C4-2B (cell line): ENCODE data around the gene PCSK6.

Source experiments
- ZFX ChIP-seq: fragments of 450-650 bp; IDR thresholded peaks from 2 replicates; pipeline ENCODE4 v1.6.1; 2017
- TF ChIP-seq, protein P1 (sequence below): fragments of 450-650 bp; conservative IDR thresholded peaks from 2 replicates; pipeline ENCODE4 v1.5.1; 2017; ENCODE audit warnings: mild to moderate bottlenecking

DNA sequence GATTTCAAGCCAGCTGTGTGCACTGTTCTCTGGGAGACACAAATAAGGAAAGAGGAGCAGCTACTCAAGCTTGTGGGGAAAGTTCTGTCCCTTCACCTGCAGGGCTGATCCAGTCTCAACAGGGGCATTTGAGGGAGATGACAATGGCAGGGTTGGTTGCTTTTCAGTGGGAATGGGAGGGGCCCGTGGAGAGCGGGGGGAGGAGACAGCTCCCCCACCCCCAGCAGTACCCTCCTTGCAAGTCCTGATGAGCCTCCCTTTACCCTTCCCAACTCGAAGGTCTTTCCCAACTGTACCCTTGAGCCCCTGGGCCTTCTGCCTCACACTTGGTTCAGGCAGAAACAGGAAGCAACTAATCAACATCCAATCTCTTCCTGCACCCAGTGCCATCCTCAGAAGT, 122.7 kb downstream of the PCSK6 start:
- TF ChIP-seq, protein P1, sequence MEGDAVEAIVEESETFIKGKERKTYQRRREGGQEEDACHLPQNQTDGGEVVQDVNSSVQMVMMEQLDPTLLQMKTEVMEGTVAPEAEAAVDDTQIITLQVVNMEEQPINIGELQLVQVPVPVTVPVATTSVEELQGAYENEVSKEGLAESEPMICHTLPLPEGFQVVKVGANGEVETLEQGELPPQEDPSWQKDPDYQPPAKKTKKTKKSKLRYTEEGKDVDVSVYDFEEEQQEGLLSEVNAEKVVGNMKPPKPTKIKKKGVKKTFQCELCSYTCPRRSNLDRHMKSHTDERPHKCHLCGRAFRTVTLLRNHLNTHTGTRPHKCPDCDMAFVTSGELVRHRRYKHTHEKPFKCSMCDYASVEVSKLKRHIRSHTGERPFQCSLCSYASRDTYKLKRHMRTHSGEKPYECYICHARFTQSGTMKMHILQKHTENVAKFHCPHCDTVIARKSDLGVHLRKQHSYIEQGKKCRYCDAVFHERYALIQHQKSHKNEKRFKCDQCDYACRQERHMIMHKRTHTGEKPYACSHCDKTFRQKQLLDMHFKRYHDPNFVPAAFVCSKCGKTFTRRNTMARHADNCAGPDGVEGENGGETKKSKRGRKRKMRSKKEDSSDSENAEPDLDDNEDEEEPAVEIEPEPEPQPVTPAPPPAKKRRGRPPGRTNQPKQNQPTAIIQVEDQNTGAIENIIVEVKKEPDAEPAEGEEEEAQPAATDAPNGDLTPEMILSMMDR = no peak
- TF ChIP-seq ZFX = no peak
